Liver (tissue), 9 donors: Measurements from ENCODE around the gene BTN3A1. TPM values are rescaled to one million over a fixed set of nuclear protein-coding genes. Genes with fewer than 3 reads are reported as not detected.

Experiments
- DNase-seq: peaks from one replicate; pipeline ENCODE4 v3.0.0-alpha.2; 2017; ENCODE audit warnings: low spot score
- H3K27ac ChIP-seq, 2 donors: one replicate each; pipeline ENCODE4 v1.7.0; 2013; ENCODE audit warnings: inconsistent platforms in 2 of 2, low read length in 2 of 2, control low read depth in 1 of 2, low read depth in 1 of 2, mild to moderate bottlenecking in 1 of 2
- H3K27me3 ChIP-seq, 4 donors: one replicate each; pipeline versions ENCODE4 v1.6.1 to v1.7.0; 2013; ENCODE audit warnings: low read length in 3 of 4, inconsistent platforms in 1 of 4, mild to moderate bottlenecking in 1 of 4, moderate library complexity in 1 of 4; ENCODE audit not compliant: control insufficient read depth in 4 of 4, insufficient read depth in 4 of 4
- H3K36me3 ChIP-seq, 4 donors: one replicate each; pipeline versions ENCODE4 v1.6.1 to v1.7.0; 2013; ENCODE audit warnings: low read length in 3 of 4, mild to moderate bottlenecking in 3 of 4, low read depth in 1 of 4, moderate library complexity in 1 of 4; ENCODE audit not compliant: control insufficient read depth in 4 of 4, insufficient read depth in 3 of 4
- H3K4me1 ChIP-seq, 4 donors: one replicate each; pipeline versions ENCODE4 v1.6.1 to v1.7.0; 2013; ENCODE audit warnings: low read length in 3 of 4, mild to moderate bottlenecking in 3 of 4, moderate library complexity in 1 of 4; ENCODE audit not compliant: control insufficient read depth in 4 of 4, insufficient read depth in 4 of 4
- H3K4me3 ChIP-seq, 3 donors: one replicate each; pipeline versions ENCODE4 v1.6.1 to v1.7.0; 2013; ENCODE audit warnings: low read length in 3 of 3, control low read depth in 1 of 3, low read depth in 1 of 3, mild to moderate bottlenecking in 1 of 3
- H3K9ac ChIP-seq, 2 donors: one replicate each; pipeline ENCODE4 v1.7.0; 2013; ENCODE audit warnings: low read length in 2 of 2, mild to moderate bottlenecking in 2 of 2, moderate library complexity in 2 of 2, control low read depth in 1 of 2, low read depth in 1 of 2
- H3K9me3 ChIP-seq, 4 donors: one replicate each; pipeline versions ENCODE4 v1.6.1 to v1.7.0; 2013; ENCODE audit warnings: low read length in 3 of 4; ENCODE audit not compliant: control insufficient read depth in 4 of 4
- ATF3 ChIP-seq: IDR thresholded peaks from 2 replicates; pipeline ENCODE4 v1.6.1; 2016; ENCODE audit warnings: antibody characterized with exemption
- EGR1 ChIP-seq, 2 donors: IDR thresholded peaks; 2 replicates each; pipeline ENCODE4 v1.6.1; 2016 to 2018; ENCODE audit warnings: antibody characterized with exemption in 2 of 2, low read depth in 2 of 2
- FOXA2 ChIP-seq: IDR thresholded peaks from 2 replicates; pipeline ENCODE4 v1.6.1; 2016; ENCODE audit warnings: antibody characterized with exemption
- GABPA ChIP-seq, 2 donors: IDR thresholded peaks in 1 of 2; conservative IDR thresholded peaks in 1 of 2; 2 replicates each; pipeline ENCODE4 v1.6.1; 2016; ENCODE audit warnings: antibody characterized with exemption in 2 of 2, mild to moderate bottlenecking in 1 of 2, moderate library complexity in 1 of 2
- HNF4A ChIP-seq, 2 donors: conservative IDR thresholded peaks; 2 replicates each; pipeline ENCODE4 v1.6.1; 2016; ENCODE audit warnings: antibody characterized with exemption in 2 of 2, mild to moderate bottlenecking in 2 of 2
- HNF4G ChIP-seq: IDR thresholded peaks from 2 replicates; pipeline ENCODE4 v1.6.1; 2016; ENCODE audit warnings: antibody characterized with exemption
- JUND ChIP-seq, 2 donors: IDR thresholded peaks; 2 replicates each; pipeline ENCODE4 v1.6.1; 2016; ENCODE audit warnings: antibody characterized with exemption in 2 of 2
- NR2F2 ChIP-seq: IDR thresholded peaks from 2 replicates; pipeline ENCODE4 v1.6.1; 2016; ENCODE audit warnings: antibody characterized with exemption
- RAD21 ChIP-seq, 2 donors: IDR thresholded peaks; 2 replicates each; pipeline ENCODE4 v1.6.1; 2016; ENCODE audit warnings: antibody characterized with exemption in 2 of 2, mild to moderate bottlenecking in 2 of 2
- REST ChIP-seq: IDR thresholded peaks from 2 replicates; pipeline ENCODE4 v1.6.1; 2016; ENCODE audit warnings: antibody characterized with exemption, mild to moderate bottlenecking
- SP1 ChIP-seq: IDR thresholded peaks from 2 replicates; pipeline ENCODE4 v1.6.1; 2018; ENCODE audit warnings: antibody characterized with exemption, mild to moderate bottlenecking
- TAF1 ChIP-seq: conservative IDR thresholded peaks from 2 replicates; pipeline ENCODE4 v1.6.1; 2016; ENCODE audit warnings: antibody characterized with exemption, mild to moderate bottlenecking
- YY1 ChIP-seq: IDR thresholded peaks from 2 replicates; pipeline ENCODE4 v1.6.1; 2016; ENCODE audit warnings: antibody characterized with exemption, mild to moderate bottlenecking
- WGBS: extraction: QIAGEN DNeasy Blood & Tissue Kit; methylation state at CpG from one replicate; pipeline ENCODE4 v1.1.7; 2013; 5-methylcytosine and 5-hydroxymethylcytosine counted together
- polyA plus RNA-seq, 2 donors: library from polyadenylated mRNA; stranded (reverse) in 1 of 2; unstranded in 1 of 2; fragments of 200-250 nt in 1 of 2; fragments of >200 nt in 1 of 2; fragmentation: Nextera tagmentation in 1 of 2; extraction: Ambion mirVana in 1 of 2; gene quantifications; one replicate each; pipeline versions ENCODE4 v1.2.1 to v1.2.3, GENCODE V29; 2013 to 2015
- total RNA-seq, 2 donors: library from RNA; depleted of rRNA; stranded (reverse); fragments of >200 nt; gene quantifications; one replicate each; pipeline ENCODE4 v1.2.3, GENCODE V29; 2014
- TF ChIP-seq, protein P1 (sequence below): IDR thresholded peaks from 2 replicates; pipeline ENCODE4 v1.6.1; 2016; ENCODE audit warnings: antibody characterized with exemption
- donor health status: healthy.
- donor health status: healthy.
- donor health status: healthy.
- donor health status: healthy.
- donor health status: healthy.

The BTN3A1 gene
- total and polyA plus RNA-seq, 4 donors, result 2.3 to 17.1 (median 6.3) TPM

DNA sequence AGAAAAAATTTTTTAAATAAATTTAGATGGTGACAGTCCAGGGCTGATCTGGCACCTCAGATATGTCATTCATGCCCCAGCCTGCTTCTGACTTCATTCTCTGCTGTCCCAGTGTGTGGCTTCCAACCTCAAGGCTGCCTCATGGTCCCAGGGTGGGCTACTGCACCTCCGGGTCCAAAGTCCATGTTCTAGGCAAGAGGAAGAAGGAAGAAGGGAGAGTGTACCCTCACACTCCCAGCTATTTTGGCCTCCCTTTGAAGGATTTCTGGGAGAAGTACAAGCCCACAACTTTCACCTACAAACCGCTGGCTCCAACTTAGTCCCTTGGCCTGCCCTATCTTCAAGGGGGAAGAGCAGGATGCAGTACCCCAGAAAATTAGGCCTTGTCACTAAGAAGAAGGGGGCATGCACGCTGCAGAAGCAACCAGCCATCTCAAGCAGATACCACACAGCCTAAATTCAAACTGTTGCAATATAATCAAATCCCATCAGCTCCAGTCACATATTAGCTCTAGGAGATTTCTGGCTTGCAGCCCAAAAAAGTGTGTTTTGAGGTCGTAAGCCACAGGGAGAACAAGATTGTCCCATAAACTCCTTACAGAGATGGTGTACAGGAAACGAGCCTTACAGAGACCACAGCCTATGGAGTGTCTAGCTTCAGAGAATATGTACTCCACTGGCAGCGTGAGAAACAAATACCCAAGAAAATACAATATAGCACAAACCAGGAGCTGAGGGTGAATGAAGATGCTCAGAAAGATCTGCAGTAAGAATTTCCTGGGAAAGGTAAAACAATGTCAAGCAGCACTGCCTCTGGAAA is 38.0 kb upstream of the BTN3A1 start:
- WGBS, result 61% methylated on average over 6 of the region's 6 CpGs
- Histone ChIP-seq H3K36me3 (peaks cover 0 to 2% (median under 1%) of the 10 kb centered on the region in 4 donors), H3K9me3 (no peaks in the 10 kb centered on the region), H3K27me3 (no peaks in the 10 kb centered on the region), H3K9ac (peak overlapping the region; percentile 95 to 98), H3K4me1 (peaks cover 2 to 11% (median 4%) of the 10 kb centered on the region in 4 donors), H3K27ac (peak overlapping the region; percentile 92 to 97), H3K4me3 (peak overlapping the region; percentile 47 to 95 (median 68))
- DNase-seq, result no peak
- no peak for TF ChIP-seq ATF3
- TF ChIP-seq HNF4G, result no peak
- TF ChIP-seq HNF4A (conservative IDR thresholded peaks at IDR 0.05), result no peak

- peak overlapping the region; percentile 47 to 95 (median 68) for H3K4me3 ChIP-seq
- WGBS, result 2% methylated on average over 1 of the region's 1 CpG
- peak overlapping the region; percentile 92 to 97 for H3K27ac ChIP-seq
- peak overlapping the region in 1 of 2 donors; percentile 95 for H3K9ac ChIP-seq
- no peaks in the 10 kb centered on the region for H3K27me3 ChIP-seq
- TF ChIP-seq YY1 (no peak), RAD21 (IDR thresholded peaks at IDR 0.05) (no peak), EGR1 (IDR thresholded peaks at IDR 0.05; ENCODE audit: low read depth in 2 of 2) (no peak), ATF3 (no peak), NR2F2 (no peak), HNF4A (conservative IDR thresholded peaks at IDR 0.05) (no peak), SP1 (no peak), REST (no peak), TAF1 (no peak), GABPA (IDR thresholded peaks at IDR 0.05 in 1 of 2, conservative IDR thresholded peaks at IDR 0.05 in 1 of 2) (no peak)
- TF ChIP-seq, protein P1, sequence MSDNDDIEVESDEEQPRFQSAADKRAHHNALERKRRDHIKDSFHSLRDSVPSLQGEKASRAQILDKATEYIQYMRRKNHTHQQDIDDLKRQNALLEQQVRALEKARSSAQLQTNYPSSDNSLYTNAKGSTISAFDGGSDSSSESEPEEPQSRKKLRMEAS, result no peak
- peaks cover 1 to 14% (median 4%) of the 10 kb centered on the region in 4 donors for H3K36me3 ChIP-seq
- H3K9me3 ChIP-seq, result no peaks in the 10 kb centered on the region
- DNase-seq, result no peak
- H3K4me1 ChIP-seq, result peaks cover 2 to 11% (median 4%) of the 10 kb centered on the region in 4 donors
Measured at GRCh38 chr6:26365633-26365995, 36.5 kb upstream of the BTN3A1 start.

DNA sequence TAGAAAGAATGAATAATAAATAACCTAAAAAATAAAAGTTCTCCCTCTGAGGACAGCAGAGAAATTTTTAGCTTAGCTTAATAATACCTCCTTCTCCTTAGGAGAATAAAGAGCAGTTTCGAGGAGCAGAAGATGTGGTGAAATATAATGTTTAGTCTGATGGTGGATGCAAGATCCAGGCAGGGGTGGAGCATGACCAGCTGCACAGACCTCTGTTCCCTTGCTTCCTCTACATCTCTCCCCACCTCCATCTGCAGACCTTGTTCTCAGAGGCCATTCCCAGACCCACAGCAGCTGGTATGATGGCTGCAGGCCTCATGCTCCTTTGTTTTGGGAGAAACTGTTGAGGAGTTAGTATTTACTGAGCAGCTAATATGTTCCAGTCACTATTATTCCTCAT is 35.6 kb upstream of the BTN3A1 start:
- peaks cover 2 to 11% (median 4%) of the 10 kb centered on the region in 4 donors for H3K4me1 ChIP-seq

More for the DNA sequence above, 35.6 kb upstream of the BTN3A1 start:
- H3K36me3 ChIP-seq, result peaks cover 1 to 14% (median 5%) of the 10 kb centered on the region in 4 donors
- H3K27ac ChIP-seq, result no peak overlapping the region
- 77% methylated on average over 1 of the region's 1 CpG for WGBS
- no peaks in the 10 kb centered on the region for H3K27me3 ChIP-seq
- no peak overlapping the region for H3K4me3 ChIP-seq
- no peak for TF ChIP-seq SP1
- no peak for TF ChIP-seq HNF4A (conservative IDR thresholded peaks at IDR 0.05)
- TF ChIP-seq, protein P1, result no peak
- no peak for TF ChIP-seq ATF3
- TF ChIP-seq FOXA2, result no peak
- no peak for TF ChIP-seq TAF1
- TF ChIP-seq JUND (IDR thresholded peaks at IDR 0.05), result no peak
- TF ChIP-seq RAD21 (IDR thresholded peaks at IDR 0.05), result no peak
- H3K9me3 ChIP-seq, result no peaks in the 10 kb centered on the region
- no peak for DNase-seq
- no peak overlapping the region for H3K9ac ChIP-seq
